ENCODE data around the gene DENND10.

DNA sequence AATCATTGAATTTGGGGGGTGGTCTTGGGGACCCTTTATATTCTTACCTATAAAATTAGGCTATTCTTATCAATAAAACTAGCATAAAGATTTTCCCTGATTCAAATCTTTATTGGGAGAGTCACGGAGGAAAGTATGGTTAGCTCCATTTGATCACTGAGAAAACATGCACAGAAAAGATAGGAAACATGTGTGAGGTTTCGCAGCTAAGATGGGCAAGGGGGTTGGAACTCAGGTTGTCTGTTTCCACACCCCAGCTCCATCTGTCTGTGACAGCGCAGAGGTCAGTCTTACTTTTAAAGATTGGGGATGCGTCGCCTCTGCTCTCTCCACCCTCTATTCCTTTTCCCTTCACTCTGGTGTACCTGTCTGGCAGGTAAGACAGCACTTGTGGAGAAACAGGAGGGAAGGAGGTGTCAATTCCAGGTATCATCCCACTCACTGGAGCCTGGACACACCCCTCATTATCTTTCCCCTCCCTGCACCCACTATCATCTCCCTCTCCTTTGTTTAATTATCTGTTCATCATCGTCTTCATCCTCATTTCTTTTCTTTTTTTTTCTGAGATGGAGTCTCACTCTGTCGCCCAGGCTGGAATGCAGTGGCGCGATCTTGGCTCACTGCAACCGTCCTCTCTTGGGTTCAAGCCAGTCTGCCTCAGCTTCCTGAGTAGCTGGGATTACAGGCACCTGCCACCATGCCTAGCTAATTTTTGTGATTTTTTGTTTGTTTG is 2.4 kb upstream of the DENND10 start:
- no peak for TF ChIP-seq POLR2A (IDR thresholded peaks at IDR 0.05)
- TF ChIP-seq, protein P1, sequence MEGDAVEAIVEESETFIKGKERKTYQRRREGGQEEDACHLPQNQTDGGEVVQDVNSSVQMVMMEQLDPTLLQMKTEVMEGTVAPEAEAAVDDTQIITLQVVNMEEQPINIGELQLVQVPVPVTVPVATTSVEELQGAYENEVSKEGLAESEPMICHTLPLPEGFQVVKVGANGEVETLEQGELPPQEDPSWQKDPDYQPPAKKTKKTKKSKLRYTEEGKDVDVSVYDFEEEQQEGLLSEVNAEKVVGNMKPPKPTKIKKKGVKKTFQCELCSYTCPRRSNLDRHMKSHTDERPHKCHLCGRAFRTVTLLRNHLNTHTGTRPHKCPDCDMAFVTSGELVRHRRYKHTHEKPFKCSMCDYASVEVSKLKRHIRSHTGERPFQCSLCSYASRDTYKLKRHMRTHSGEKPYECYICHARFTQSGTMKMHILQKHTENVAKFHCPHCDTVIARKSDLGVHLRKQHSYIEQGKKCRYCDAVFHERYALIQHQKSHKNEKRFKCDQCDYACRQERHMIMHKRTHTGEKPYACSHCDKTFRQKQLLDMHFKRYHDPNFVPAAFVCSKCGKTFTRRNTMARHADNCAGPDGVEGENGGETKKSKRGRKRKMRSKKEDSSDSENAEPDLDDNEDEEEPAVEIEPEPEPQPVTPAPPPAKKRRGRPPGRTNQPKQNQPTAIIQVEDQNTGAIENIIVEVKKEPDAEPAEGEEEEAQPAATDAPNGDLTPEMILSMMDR (IDR thresholded peaks at IDR 0.05 in 4 of 5, conservative IDR thresholded peaks at IDR 0.05 in 1 of 5), result no peak

All from gastrocnemius medialis (tissue), 4 donors.